Vagina (tissue), 2 donors: Measurements from ENCODE around the gene DYNLT4.

Experiments used
- POLR2A ChIP-seq, 2 donors: fragments of 450-650 bp; IDR thresholded peaks; one replicate each; pipeline ENCODE4 v1.6.1; 2017; ENCODE audit warnings: antibody characterized with exemption in 2 of 2, mild to moderate bottlenecking in 2 of 2, moderate library complexity in 2 of 2
- POLR2AphosphoS5 ChIP-seq, 2 donors: sonication (generic); formaldehyde crosslinking; IDR thresholded peaks; one replicate each; pipeline ENCODE4 v1.9.0; 2017; ENCODE audit warnings: antibody characterized with exemption in 2 of 2, mild to moderate bottlenecking in 2 of 2, low read depth in 1 of 2; ENCODE audit not compliant: insufficient read depth in 1 of 2
- TF ChIP-seq, protein P1 (sequence below), 3 experiments: fragments of 450-650 bp in 2 of 3; fragments of 200-600 bp in 1 of 3; sonication (generic) in 1 of 3; IDR thresholded peaks; one replicate each; pipeline ENCODE4 v1.5.1; 2017 to 2019; ENCODE audit warnings: antibody characterized with exemption in 3 of 3, mild to moderate bottlenecking in 2 of 3, moderate library complexity in 2 of 3

DNA sequence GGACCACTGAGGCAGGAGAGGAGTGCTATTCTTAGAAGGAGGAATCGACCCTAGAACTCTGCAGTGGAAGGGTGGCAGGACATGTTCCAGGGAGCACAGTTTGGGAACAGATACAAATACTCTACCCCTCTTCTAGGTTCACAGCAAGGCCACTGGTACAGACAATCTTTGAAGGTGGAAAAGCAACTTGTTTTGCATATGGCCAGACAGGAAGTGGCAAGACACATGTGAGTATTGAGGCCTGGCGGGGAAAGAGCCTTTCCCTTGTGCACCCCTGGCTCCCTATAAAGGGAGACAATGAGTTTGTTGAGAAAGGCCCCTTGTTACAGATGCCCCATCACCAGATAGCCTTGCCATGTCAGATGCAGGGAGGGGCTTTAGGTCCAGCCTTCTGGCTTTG lies 49.7 kb downstream of the DYNLT4 start:
- TF ChIP-seq, protein P1, sequence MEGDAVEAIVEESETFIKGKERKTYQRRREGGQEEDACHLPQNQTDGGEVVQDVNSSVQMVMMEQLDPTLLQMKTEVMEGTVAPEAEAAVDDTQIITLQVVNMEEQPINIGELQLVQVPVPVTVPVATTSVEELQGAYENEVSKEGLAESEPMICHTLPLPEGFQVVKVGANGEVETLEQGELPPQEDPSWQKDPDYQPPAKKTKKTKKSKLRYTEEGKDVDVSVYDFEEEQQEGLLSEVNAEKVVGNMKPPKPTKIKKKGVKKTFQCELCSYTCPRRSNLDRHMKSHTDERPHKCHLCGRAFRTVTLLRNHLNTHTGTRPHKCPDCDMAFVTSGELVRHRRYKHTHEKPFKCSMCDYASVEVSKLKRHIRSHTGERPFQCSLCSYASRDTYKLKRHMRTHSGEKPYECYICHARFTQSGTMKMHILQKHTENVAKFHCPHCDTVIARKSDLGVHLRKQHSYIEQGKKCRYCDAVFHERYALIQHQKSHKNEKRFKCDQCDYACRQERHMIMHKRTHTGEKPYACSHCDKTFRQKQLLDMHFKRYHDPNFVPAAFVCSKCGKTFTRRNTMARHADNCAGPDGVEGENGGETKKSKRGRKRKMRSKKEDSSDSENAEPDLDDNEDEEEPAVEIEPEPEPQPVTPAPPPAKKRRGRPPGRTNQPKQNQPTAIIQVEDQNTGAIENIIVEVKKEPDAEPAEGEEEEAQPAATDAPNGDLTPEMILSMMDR (IDR thresholded peaks at IDR 0.05) = no peak
- no peak for TF ChIP-seq POLR2AphosphoS5 (IDR thresholded peaks at IDR 0.05; ENCODE audit: insufficient read depth in 1 of 2, low read depth in 1 of 2)
- no peak for TF ChIP-seq POLR2A (IDR thresholded peaks at IDR 0.05)
